ENCODE measurements around the gene PDC. TPM values are rescaled to one million over a fixed set of nuclear protein-coding genes. Genes with fewer than 3 reads are reported as not detected.
"Not testable (repeated sequence)": the region's sequence is repeated elsewhere in the genome, so short reads cannot be mapped to it uniquely, and the experiment has no call there.

Gene PDC
- total RNA-seq, 4 donors from 2014 or later: not detected

DNA sequence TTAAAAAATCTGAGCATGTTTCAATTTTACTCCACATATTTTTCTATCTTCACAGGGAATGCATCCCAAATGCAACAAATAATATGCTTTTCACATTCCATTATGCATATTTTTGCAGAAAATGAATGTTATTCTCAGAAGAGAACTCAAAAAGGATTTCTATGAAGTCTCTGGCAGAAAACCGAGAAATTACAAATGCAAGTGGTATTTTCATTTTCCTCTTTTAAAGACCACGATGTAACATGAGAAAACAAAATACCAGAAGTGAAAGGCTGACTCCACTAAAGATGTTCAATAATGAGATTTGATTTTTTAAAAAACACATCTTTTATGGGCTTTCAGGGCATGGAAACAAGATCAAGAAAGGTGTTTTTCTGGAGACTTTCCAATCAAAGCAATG, 5.0 kb upstream of the PDC start:
- no peak for DNase-seq (ENCODE audit: low spot score in 2 of 2)
- 55 to 64% methylated on average over 2 of the region's 2 CpGs for WGBS, 2 donors
- H3K4me3 ChIP-seq (ENCODE audit: low read depth, poor library complexity, severe bottlenecking): no peak overlapping the region
- intact Hi-C loops (cut with DNase I; ENCODE audit: low total_unique reads): no loop called here
- TF ChIP-seq, protein P1, sequence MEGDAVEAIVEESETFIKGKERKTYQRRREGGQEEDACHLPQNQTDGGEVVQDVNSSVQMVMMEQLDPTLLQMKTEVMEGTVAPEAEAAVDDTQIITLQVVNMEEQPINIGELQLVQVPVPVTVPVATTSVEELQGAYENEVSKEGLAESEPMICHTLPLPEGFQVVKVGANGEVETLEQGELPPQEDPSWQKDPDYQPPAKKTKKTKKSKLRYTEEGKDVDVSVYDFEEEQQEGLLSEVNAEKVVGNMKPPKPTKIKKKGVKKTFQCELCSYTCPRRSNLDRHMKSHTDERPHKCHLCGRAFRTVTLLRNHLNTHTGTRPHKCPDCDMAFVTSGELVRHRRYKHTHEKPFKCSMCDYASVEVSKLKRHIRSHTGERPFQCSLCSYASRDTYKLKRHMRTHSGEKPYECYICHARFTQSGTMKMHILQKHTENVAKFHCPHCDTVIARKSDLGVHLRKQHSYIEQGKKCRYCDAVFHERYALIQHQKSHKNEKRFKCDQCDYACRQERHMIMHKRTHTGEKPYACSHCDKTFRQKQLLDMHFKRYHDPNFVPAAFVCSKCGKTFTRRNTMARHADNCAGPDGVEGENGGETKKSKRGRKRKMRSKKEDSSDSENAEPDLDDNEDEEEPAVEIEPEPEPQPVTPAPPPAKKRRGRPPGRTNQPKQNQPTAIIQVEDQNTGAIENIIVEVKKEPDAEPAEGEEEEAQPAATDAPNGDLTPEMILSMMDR (IDR thresholded peaks at IDR 0.05): no peak
- TF ChIP-seq POLR2A (IDR thresholded peaks at IDR 0.05): no peak

DNA sequence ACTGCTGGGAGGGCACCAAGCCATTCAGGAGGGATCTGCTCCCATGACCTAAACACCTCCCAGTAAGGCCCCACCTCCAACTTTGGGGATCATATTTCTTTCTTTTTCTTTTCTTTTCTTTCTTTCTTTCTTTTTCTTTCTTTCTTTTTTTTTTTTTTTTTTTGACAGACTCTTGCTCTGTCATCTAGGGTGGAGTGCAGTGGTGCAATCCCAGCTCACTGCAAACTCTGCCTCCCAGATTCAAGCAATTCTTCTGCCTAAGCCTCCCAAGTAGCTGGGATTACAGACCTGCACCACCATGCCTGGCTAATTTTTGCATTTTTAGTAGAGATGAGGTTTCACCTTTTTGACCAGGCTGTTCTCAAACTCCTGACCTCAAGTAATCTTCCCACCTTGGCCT, 4.6 kb upstream of the PDC start:
- intact Hi-C loops (cut with DNase I; ENCODE audit: low total_unique reads); DNase-seq (ENCODE audit: low spot score in 2 of 2): not testable (repeated sequence)

DNA sequence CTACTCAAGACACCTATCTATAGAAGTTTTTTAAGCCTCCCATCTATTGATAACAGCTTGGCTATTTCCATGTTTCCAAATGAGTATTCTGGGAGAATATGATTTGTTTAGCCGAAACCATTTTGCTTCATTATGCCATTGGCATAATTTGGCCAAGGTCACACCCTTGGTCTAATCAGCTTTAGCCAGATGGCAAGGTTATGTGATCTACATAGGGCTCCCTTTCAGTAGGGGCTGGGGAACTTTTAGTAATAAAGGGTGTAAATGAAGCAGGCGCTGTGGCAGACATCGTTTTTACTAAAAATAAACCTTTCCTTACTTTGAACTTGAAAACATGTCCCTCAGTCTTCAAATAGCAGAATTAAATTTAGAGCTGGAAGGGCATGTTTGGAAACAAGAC, 3.0 kb upstream of the PDC start:
- no peak for TF ChIP-seq POLR2A (IDR thresholded peaks at IDR 0.05)
- TF ChIP-seq, protein P1 (IDR thresholded peaks at IDR 0.05): no peak
- WGBS, 2 donors: 91 to 93% methylated on average over 3 of the region's 3 CpGs
- DNase-seq (ENCODE audit: low spot score in 2 of 2): no peak
- no peak overlapping the region for H3K4me3 ChIP-seq (ENCODE audit: low read depth, poor library complexity, severe bottlenecking)
- intact Hi-C loops (cut with DNase I; ENCODE audit: low total_unique reads): no loop called here

More for the DNA sequence above, 4.6 kb upstream of the PDC start:
- H3K4me3 ChIP-seq (ENCODE audit: low read depth, poor library complexity, severe bottlenecking): not testable (repeated sequence)

DNA sequence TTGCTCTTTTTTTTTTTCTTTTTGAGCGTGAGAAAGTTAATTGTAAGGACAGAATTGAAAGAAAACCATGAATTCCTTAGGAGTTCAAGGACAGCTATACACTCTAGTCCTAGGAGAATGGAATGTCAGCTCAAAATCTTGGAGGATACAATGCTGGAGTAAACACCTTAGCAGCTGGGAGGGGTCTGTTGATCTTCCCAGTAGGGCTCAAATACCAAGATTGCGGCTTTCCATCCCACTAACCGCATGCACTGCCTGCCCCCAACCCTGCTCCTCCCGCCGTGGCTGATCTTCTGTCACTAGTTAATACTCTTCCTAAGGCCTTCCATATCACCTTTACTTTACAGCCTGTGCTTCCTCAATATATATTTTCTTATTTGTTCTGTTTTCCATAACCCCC, 2.6 kb upstream of the PDC start:
- TF ChIP-seq, protein P1 (IDR thresholded peaks at IDR 0.05): no peak
- no peak for TF ChIP-seq POLR2A (IDR thresholded peaks at IDR 0.05)
- 80 to 82% methylated on average over 5 of the region's 5 CpGs for WGBS, 2 donors

DNA sequence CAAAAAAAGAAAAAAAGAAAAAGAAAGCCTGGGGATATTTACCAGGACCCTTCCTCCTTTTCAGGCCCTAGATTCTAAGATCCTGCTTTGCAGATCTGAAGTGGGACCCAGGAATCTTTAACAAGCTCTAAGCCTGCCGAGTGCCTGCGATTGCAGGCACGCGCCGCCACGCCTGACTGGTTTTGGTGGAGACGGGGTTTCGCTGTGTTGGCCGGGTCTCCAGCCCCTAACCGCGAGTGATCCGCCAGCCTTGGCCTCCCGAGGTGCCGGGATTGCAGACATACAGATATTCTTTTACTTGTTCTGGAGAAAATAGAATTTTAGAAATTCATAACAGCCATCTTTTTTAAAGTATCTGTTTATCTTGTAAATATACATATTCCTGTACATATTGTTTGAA, 1.8 kb downstream of the PDC start:
- H3K4me3 ChIP-seq (ENCODE audit: low read depth, poor library complexity, severe bottlenecking); DNase-seq (ENCODE audit: low spot score in 2 of 2); intact Hi-C loops (cut with DNase I; ENCODE audit: low total_unique reads): not testable (repeated sequence)
- 97 to 99% methylated on average over 14 of the region's 14 CpGs for WGBS, 2 donors

More for the DNA sequence above, 2.6 kb upstream of the PDC start:
- no peak overlapping the region for H3K4me3 ChIP-seq (ENCODE audit: low read depth, poor library complexity, severe bottlenecking)
- DNase-seq (ENCODE audit: low spot score in 2 of 2): no peak
- intact Hi-C loops (cut with DNase I; ENCODE audit: low total_unique reads): no loop called here

DNA sequence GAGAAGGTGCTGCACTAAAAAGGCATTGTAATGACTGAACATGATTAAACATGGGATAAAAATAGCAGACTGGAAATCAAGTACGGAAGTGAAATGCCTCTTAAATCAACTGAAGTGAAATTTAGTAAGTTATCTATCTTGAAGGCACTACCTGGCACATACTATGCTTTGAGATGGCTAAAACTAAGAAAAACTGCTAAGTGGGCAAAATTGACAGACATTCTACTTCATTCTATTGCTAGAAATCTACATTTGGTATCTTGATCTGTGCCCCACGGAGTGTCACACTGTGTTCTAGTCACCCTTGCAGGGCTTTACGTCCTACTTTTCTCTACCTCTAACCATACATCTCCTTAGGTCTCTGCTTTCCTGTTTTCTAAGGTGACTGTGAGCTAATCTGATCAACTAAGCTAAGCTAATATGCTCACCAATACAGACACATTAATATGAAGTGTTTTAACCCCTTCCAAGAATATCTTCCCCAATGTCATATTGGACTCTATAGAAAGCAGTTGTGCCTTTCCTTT, 4.1 kb downstream of the PDC start:
- DNase-seq (ENCODE audit: low spot score in 2 of 2): no peak
- TF ChIP-seq, protein P1 (IDR thresholded peaks at IDR 0.05): no peak
- no peak for TF ChIP-seq POLR2A (IDR thresholded peaks at IDR 0.05)
- intact Hi-C loops (cut with DNase I; ENCODE audit: low total_unique reads): no loop called here
- 70 to 74% methylated on average over 3 of the region's 3 CpGs for WGBS, 2 donors
- H3K4me3 ChIP-seq (ENCODE audit: low read depth, poor library complexity, severe bottlenecking): no peak overlapping the region

DNA sequence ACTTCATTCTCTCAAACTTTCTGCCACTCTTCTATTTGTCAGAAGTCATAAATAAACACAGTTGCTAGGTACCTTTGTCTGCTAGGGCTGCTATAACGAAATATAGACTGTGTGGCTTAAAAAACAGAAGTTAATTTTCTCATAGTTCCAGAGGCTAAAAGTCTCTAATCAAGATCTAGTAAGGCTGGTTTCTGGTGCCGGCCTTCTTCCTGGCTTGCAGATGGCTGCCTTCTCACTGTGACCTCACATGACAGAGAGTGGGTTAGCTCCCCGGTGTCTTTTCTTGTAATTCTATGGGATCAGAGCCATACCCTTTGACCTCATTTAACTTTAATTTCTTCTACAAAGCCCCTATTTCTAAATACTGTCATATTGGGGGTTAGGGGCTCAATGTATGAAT, 5.9 kb downstream of the PDC start:
- intact Hi-C loops (cut with DNase I; ENCODE audit: low total_unique reads): no loop called here
- DNase-seq (ENCODE audit: low spot score in 2 of 2): no peak
- no peak overlapping the region for H3K4me3 ChIP-seq (ENCODE audit: low read depth, poor library complexity, severe bottlenecking)
- WGBS, 2 donors: 56 to 61% methylated on average over 3 of the region's 3 CpGs
- TF ChIP-seq, protein P1 (IDR thresholded peaks at IDR 0.05): no peak
- TF ChIP-seq POLR2A (IDR thresholded peaks at IDR 0.05): no peak
